ENCODE results near the gene SALL1. TPM values are rescaled to one million over a fixed set of nuclear protein-coding genes. Genes with fewer than 3 reads are reported as not detected.

Gene SALL1
- total RNA-seq, 1 donor from 2014 or later: 17.4 TPM

DNA sequence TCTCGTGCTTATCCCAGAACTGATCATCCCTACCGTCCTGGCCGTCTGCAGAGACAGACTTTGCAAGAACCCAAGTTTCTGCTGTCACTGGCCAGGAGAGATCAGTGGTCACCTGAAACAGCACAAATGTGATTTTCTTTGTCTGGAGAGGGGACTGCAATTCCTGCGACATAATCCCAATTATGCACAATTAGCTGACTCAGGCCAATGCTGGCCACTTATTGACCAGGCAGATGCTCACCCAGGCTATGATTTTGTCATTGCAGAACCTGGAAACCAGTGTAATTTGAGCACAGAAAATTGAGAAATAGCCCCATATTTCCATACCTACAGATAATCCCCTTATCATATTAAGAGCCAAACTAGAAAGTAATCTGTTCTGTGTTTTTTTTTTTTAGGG is 34.7 kb downstream of the SALL1 start:
- TF ChIP-seq, protein P1, sequence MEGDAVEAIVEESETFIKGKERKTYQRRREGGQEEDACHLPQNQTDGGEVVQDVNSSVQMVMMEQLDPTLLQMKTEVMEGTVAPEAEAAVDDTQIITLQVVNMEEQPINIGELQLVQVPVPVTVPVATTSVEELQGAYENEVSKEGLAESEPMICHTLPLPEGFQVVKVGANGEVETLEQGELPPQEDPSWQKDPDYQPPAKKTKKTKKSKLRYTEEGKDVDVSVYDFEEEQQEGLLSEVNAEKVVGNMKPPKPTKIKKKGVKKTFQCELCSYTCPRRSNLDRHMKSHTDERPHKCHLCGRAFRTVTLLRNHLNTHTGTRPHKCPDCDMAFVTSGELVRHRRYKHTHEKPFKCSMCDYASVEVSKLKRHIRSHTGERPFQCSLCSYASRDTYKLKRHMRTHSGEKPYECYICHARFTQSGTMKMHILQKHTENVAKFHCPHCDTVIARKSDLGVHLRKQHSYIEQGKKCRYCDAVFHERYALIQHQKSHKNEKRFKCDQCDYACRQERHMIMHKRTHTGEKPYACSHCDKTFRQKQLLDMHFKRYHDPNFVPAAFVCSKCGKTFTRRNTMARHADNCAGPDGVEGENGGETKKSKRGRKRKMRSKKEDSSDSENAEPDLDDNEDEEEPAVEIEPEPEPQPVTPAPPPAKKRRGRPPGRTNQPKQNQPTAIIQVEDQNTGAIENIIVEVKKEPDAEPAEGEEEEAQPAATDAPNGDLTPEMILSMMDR (conservative IDR thresholded peaks at IDR 0.05; ENCODE audit: low read depth, low read length): no peak
- no peak overlapping the region for H3K4me3 ChIP-seq (ENCODE audit: low read depth, low read length)
- DNase-seq (ENCODE audit: low read depth): no peak

DNA sequence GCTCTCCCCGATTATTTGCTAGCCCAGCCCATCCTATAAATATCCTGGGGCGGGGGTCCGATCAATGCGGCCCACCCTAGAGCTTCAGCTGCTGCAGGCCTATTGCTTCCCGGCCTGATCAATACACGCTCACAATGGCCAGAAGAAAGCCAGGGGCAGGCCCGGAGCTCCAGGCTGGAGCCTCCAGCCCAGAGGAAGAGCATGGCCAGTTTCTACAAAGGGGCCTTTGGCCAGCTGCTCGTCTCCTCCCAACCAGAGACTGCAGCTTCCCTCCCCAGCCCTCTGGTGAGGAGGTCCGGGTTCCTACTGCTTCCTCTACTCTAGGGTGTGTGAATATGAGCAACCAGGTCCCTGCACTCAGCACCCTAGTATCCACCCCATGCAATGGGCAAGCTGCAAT is 36.7 kb downstream of the SALL1 start:
- no peak overlapping the region for H3K4me3 ChIP-seq (ENCODE audit: low read depth, low read length)
- TF ChIP-seq, protein P1 (conservative IDR thresholded peaks at IDR 0.05; ENCODE audit: low read depth, low read length): no peak
- DNase-seq (ENCODE audit: low read depth): no peak

DNA sequence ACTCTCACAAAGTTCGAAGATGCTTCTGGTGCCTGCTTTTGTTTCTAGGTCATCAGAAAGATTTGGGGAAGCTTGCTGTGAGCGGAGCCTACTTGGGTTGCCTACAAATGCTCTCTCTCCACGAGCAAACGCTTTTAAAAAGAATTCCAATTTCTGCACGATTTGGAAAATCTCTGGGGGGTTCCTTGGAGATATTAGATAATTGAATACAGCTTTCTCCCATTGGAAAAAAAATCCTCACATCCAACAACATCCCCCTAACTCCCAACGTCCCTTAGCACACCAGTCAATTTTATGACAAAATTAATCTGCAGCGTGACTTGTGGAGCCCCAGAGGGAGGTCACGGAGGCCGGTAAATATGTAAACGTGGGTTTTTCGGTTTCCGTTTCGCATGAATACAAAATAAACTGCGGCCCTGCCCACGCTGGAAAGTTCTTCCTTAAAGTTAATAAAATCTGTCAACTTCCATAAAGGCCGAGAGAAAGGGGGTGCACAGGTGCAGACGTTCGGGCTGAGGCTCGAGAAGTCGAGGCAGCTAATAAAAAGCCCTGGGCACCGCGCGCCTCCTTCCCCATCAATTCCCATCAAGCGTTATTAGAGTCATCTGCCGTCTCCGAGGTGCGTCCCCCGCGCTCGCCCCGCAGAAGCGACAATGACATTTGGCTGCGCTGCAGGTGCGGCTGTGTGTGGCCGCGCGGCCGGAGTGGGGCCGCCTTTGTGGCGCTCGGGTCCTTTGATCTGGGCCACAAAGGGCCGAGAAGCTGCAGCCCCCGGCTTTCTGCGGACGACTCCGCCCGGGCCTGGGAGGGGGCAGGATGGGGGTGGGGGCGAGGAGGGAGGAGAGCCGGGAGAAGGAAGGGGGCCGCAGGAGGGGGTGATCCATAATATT is 37.6 kb downstream of the SALL1 start:
- TF ChIP-seq, protein P1 (conservative IDR thresholded peaks at IDR 0.05; ENCODE audit: low read depth, low read length): no peak
- DNase-seq (ENCODE audit: low read depth): no peak
- H3K4me3 ChIP-seq (ENCODE audit: low read depth, low read length): peak overlapping the region; percentile 30

DNA sequence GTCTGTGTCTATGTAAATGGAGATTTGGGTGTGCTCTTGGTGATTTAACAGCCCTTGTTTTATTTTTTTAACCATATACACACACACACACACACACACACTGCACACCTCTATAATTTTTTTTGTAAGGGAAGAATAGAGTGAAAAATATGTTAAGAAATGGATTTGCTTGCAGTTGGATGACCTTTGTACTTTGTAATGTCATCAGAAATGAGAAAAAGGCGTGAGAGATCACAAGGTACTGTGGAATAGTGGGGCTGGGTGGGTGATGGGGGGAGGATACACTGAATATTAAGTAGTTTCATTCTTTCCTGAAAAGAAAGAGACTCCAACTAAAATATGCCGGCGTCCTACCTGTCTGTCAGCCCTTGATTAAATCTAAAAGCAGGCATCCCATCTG is 38.7 kb downstream of the SALL1 start:
- TF ChIP-seq, protein P1 (conservative IDR thresholded peaks at IDR 0.05; ENCODE audit: low read depth, low read length): no peak
- DNase-seq (ENCODE audit: low read depth): no peak
- no peak overlapping the region for H3K4me3 ChIP-seq (ENCODE audit: low read depth, low read length)

DNA sequence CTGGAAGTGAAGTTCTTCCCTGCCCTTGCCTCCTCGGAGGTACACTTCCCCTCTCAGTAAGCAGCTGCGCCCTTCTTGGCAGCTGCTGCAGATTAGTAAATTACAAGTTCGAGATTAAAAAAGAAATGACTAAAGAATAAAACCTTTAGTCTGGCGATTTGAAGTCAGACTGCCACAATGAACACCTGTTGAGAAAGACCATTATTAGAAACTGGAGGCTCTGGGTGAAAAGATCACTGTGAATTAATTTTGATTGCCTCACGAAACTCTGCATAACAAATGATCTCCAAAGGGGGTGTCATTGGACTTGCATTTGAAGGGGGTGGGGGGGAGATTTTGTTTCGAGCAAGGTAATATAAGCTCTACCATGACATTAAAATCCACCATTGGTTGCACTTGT is 39.3 kb downstream of the SALL1 start:
- TF ChIP-seq, protein P1 (conservative IDR thresholded peaks at IDR 0.05; ENCODE audit: low read depth, low read length): no peak
- H3K4me3 ChIP-seq (ENCODE audit: low read depth, low read length): no peak overlapping the region
- no peak for DNase-seq (ENCODE audit: low read depth)

DNA sequence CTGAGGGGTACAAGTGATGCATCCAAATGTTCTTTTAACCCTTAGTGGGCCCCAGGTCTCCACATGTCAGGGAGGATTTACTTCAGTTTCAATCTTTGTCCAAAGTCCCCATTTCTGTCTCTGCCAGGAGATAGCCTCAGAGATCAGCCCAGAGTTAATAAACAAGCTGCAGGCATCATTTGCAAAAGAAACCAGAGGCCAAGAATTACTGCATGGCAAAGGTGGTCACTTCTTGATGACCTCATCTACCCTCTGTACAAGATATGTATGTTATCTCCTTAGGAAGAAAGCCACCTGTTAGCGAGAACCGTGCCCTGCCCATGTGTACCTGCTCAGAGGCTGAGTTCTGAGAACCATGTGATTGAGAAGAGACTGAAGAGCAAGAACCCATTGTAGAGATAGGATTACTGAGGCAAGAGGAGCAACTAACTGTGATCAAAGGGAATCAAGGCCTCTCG is 40.3 kb downstream of the SALL1 start:
- no peak overlapping the region for H3K4me3 ChIP-seq (ENCODE audit: low read depth, low read length)
- no peak for DNase-seq (ENCODE audit: low read depth)
- TF ChIP-seq, protein P1 (conservative IDR thresholded peaks at IDR 0.05; ENCODE audit: low read depth, low read length): no peak

DNA sequence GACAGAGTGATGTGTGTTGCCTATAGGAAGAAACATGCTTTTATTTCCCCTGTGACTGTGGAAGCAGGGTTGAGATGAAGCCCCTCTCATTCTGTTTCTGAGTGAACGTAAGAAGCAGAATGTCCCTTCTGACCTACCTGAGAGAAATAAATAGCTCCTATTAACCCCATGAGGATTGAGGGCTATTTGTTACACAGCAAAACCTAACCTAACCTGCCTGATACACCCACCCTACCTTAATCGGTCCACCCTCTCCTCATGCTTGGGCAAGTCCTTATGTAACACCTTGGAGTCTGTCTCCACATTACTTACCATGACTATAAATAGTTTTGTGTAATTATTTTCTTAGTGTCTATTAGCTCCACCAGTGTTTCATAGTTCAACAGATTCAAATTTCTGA is 41.9 kb downstream of the SALL1 start:
- DNase-seq (ENCODE audit: low read depth): no peak
- H3K4me3 ChIP-seq (ENCODE audit: low read depth, low read length): no peak overlapping the region
- TF ChIP-seq, protein P1 (conservative IDR thresholded peaks at IDR 0.05; ENCODE audit: low read depth, low read length): no peak
